HG03575 (cell line): ENCODE measurements around the gene TTPAL.

Experiments
- ATAC-seq: cut with Tn5 transposase; IDR thresholded peaks from one replicate; pipeline ENCODE4 v1.9.1; 2021; ENCODE audit not compliant: unreplicated experiment, insufficient number of reproducible peaks, low FRiP score; ENCODE audit errors: extremely low read depth

The TTPAL gene

GRCh38 chr20:44437497-44437896 lies 38.2 kb upstream of the TTPAL start:
- no peak for ATAC-seq

- no peak for ATAC-seq
Observed at GRCh38 chr20:44438782-44439181, 36.9 kb upstream of the TTPAL start.

- ATAC-seq = no peak
Observed at GRCh38 chr20:44439318-44439717, 36.4 kb upstream of the TTPAL start.

- ATAC-seq = no peak
Observed at GRCh38 chr20:44442298-44443070, 33.2 kb upstream of the TTPAL start.

- no peak for ATAC-seq
Observed at GRCh38 chr20:44445742-44446710, 29.6 kb upstream of the TTPAL start.

- no peak for ATAC-seq
Observed at GRCh38 chr20:44447827-44448419, 27.8 kb upstream of the TTPAL start.

GRCh38 chr20:44448753-44449546 lies 26.7 kb upstream of the TTPAL start:
- ATAC-seq = no peak

- ATAC-seq = no peak
Observed at GRCh38 chr20:44449864-44450263, 25.8 kb upstream of the TTPAL start.

- no peak for ATAC-seq
Observed at GRCh38 chr20:44450281-44450889, 25.3 kb upstream of the TTPAL start.

- no peak for ATAC-seq
Observed at GRCh38 chr20:44450903-44451450, 24.7 kb upstream of the TTPAL start.

GRCh38 chr20:44454306-44454963 lies 21.2 kb upstream of the TTPAL start:
- no peak for ATAC-seq

GRCh38 chr20:44455126-44455525 lies 20.5 kb upstream of the TTPAL start:
- no peak for ATAC-seq

- ATAC-seq = no peak
Observed at GRCh38 chr20:44456611-44457010, 19.1 kb upstream of the TTPAL start.

GRCh38 chr20:44457016-44457415 lies 18.7 kb upstream of the TTPAL start:
- ATAC-seq = no peak

- ATAC-seq = no peak
Observed at GRCh38 chr20:44459271-44459670, 16.4 kb upstream of the TTPAL start.

GRCh38 chr20:44460795-44461141 lies 14.9 kb upstream of the TTPAL start:
- no peak for ATAC-seq

- ATAC-seq = no peak
Observed at GRCh38 chr20:44461142-44461802, 14.4 kb upstream of the TTPAL start.
